GM23248 (cell line): Measurements from ENCODE around the gene BSPH1. TPM values are rescaled to one million over a fixed set of nuclear protein-coding genes. Genes with fewer than 3 reads are reported as not detected.
A peak's percentile ranks its signal among the peaks of the same experiment; 100 is the strongest.

Source experiments
- DNase-seq: peaks from one replicate; pipeline ENCODE4 v3.0.0-alpha.2; 2015
- H2AFZ ChIP-seq: fragments of 200-600 bp; sonication (generic); 2 replicates; pipeline ENCODE4 v1.6.1; 2016; ENCODE audit warnings: antibody characterized with exemption
- H3F3A ChIP-seq: fragments of 200-600 bp; sonication (generic); 2 replicates; pipeline ENCODE4 v1.6.1; 2016; ENCODE audit warnings: mild to moderate bottlenecking, antibody characterized with exemption, mixed run types; ENCODE audit not compliant: insufficient read depth
- H3K27ac ChIP-seq: fragments of 200-600 bp; sonication (generic); 2 replicates; pipeline ENCODE4 v1.5.1; 2016; ENCODE audit warnings: mild to moderate bottlenecking
- H3K27me3 ChIP-seq: fragments of 200-600 bp; sonication (generic); replicated peaks from 2 replicates; pipeline ENCODE4 v1.6.1; 2016; ENCODE audit warnings: mild to moderate bottlenecking; ENCODE audit not compliant: insufficient read depth
- H3K36me3 ChIP-seq: fragments of 200-600 bp; sonication (generic); 2 replicates; pipeline ENCODE4 v1.6.1; 2016; ENCODE audit warnings: low read depth, mild to moderate bottlenecking
- H3K4me1 ChIP-seq: fragments of 200-600 bp; sonication (generic); 2 replicates; pipeline ENCODE4 v1.6.1; 2016; ENCODE audit warnings: mild to moderate bottlenecking; ENCODE audit not compliant: insufficient read depth
- H3K4me2 ChIP-seq: fragments of 200-600 bp; sonication (generic); one replicate; pipeline ENCODE4 v1.6.1; 2016; ENCODE audit warnings: mild to moderate bottlenecking; ENCODE audit not compliant: unreplicated experiment
- H3K4me3 ChIP-seq: fragments of 200-600 bp; sonication (generic); 2 replicates; pipeline ENCODE4 v1.5.1; 2016; ENCODE audit warnings: mild to moderate bottlenecking
- H3K79me2 ChIP-seq: fragments of 200-600 bp; sonication (generic); 2 replicates; pipeline ENCODE4 v1.6.1; 2016; ENCODE audit warnings: mild to moderate bottlenecking; ENCODE audit not compliant: insufficient read depth
- H3K9ac ChIP-seq: fragments of 200-600 bp; sonication (generic); 2 replicates; pipeline ENCODE4 v1.6.1; 2016; ENCODE audit warnings: mild to moderate bottlenecking
- H3K9me2 ChIP-seq: fragments of 200-600 bp; sonication (generic); 2 replicates; pipeline ENCODE4 v1.6.1; 2016; ENCODE audit warnings: mixed run types, mild to moderate bottlenecking, moderate library complexity; ENCODE audit not compliant: insufficient read depth
- H3K9me3 ChIP-seq: fragments of 200-600 bp; sonication (generic); one replicate; pipeline ENCODE4 v1.6.1; 2017; ENCODE audit warnings: low read depth
- H4K20me1 ChIP-seq: fragments of 200-600 bp; sonication (generic); 2 replicates; pipeline ENCODE4 v1.6.0; 2016; ENCODE audit not compliant: insufficient read depth
- EZH2 ChIP-seq: fragments of 200-600 bp; sonication (generic); IDR thresholded peaks from 2 replicates; pipeline ENCODE4 v1.6.1; 2018; ENCODE audit warnings: antibody characterized with exemption, mild to moderate bottlenecking; ENCODE audit not compliant: insufficient read depth, poor library complexity, severe bottlenecking
- EZH2phosphoT487 ChIP-seq: fragments of 200-600 bp; sonication (generic); IDR thresholded peaks from 2 replicates; pipeline ENCODE4 v1.6.1; 2018; ENCODE audit warnings: antibody characterized with exemption, moderate library complexity, mild to moderate bottlenecking, low read depth; ENCODE audit not compliant: insufficient read depth
- WGBS, 2 experiments: methylation state at CpG; one replicate each; pipeline ENCODE4 v1.1.6; 2015 to 2017; ENCODE audit warnings: low lambda C conversion rate in 2 of 2, low coverage in 1 of 2; ENCODE audit errors: missing lambda C conversion rate in 2 of 2; 5-methylcytosine and 5-hydroxymethylcytosine counted together
- in situ Hi-C: fragments of 300-500 bp; cut with MboI; formaldehyde crosslinking; loops from 2 replicates; pipeline ENCODE4 v1.15.0; 2020
- polyA plus RNA-seq: library from polyadenylated mRNA; unstranded; fragments of >200 nt; fragmentation: Nextera tagmentation; extraction: Ambion mirVana; gene quantifications from 2 replicates; pipeline ENCODE4 v1.2.1, GENCODE V29; 2016
- total RNA-seq: library from RNA; depleted of rRNA; stranded (reverse); fragments of >200 nt; shearing (Covaris generic); gene quantifications from 2 replicates; pipeline ENCODE4 v1.2.3, GENCODE V29; 2014

The BSPH1 gene
- total and polyA plus RNA-seq, 2 experiments from 2014 or later = not detected

GRCh38 chr19:48010932-48011758 lies 19.2 kb upstream of the BSPH1 start:
- no peak overlapping the region for H3K4me2 ChIP-seq
- H3K9ac ChIP-seq = no peak overlapping the region
- no peak overlapping the region for H3K27ac ChIP-seq
- no peak overlapping the region for H3K4me3 ChIP-seq
- H3K9me3 ChIP-seq = no peaks in the 10 kb centered on the region
- no peaks in the 10 kb centered on the region for H3K36me3 ChIP-seq
- no peaks in the 10 kb centered on the region for H3K79me2 ChIP-seq
- no peaks in the 10 kb centered on the region for H4K20me1 ChIP-seq
- H3K4me1 ChIP-seq = no peaks in the 10 kb centered on the region
- no peak for TF ChIP-seq EZH2phosphoT487
- TF ChIP-seq EZH2 = no peak
- H2AFZ ChIP-seq = no peak overlapping the region
- H3K9me2 ChIP-seq = no peaks in the 10 kb centered on the region; the same call in 1 of the 2 replicates
- no peaks in the 10 kb centered on the region for H3F3A ChIP-seq
- H3K27me3 ChIP-seq = 0 out of 2 replicates have a peak, but pooled peaks cover 3% of the 10 kb centered on the region
- in situ Hi-C loops = no loop called here
- 71 to 76% methylated on average over 11 of the region's 11 CpGs for WGBS, 2 experiments
- DNase-seq = no peak

GRCh38 chr19:48006762-48007161 lies 14.8 kb upstream of the BSPH1 start:
- no peaks in the 10 kb centered on the region for H3K36me3 ChIP-seq
- peak; percentile 4 for DNase-seq
- H3K4me1 ChIP-seq = no peaks in the 10 kb centered on the region
- H4K20me1 ChIP-seq = no peaks in the 10 kb centered on the region
- H3K9ac ChIP-seq = no peak overlapping the region
- 52 to 60% methylated on average over 6 of the region's 6 CpGs for WGBS, 2 experiments
- H3K4me2 ChIP-seq = no peak overlapping the region
- H3K27ac ChIP-seq = no peak overlapping the region
- H3K9me2 ChIP-seq = no peaks in the 10 kb centered on the region; the same call in 1 of the 2 replicates
- H3K27me3 ChIP-seq = 0 out of 2 replicates have a peak, but pooled peaks cover 3% of the 10 kb centered on the region
- H3K4me3 ChIP-seq = no peak overlapping the region
- no peaks in the 10 kb centered on the region for H3K9me3 ChIP-seq
- H3K79me2 ChIP-seq = no peaks in the 10 kb centered on the region
- H3F3A ChIP-seq = no peaks in the 10 kb centered on the region
- in situ Hi-C loops = no loop called here
- TF ChIP-seq EZH2phosphoT487 = no peak
- no peak for TF ChIP-seq EZH2
- no peak overlapping the region for H2AFZ ChIP-seq

- Histone ChIP-seq H3K27ac (no peak overlapping the region), H3K9me3 (no peaks in the 10 kb centered on the region), H4K20me1 (no peaks in the 10 kb centered on the region), H3K36me3 (no peaks in the 10 kb centered on the region), H3K9ac (no peak overlapping the region), H3F3A (no peaks in the 10 kb centered on the region), H3K4me2 (no peak overlapping the region), H3K4me1 (no peaks in the 10 kb centered on the region), H3K79me2 (no peaks in the 10 kb centered on the region), H3K27me3 (peaks cover 3% of the 10 kb centered on the region; the same call in 1 of the 2 replicates), H3K4me3 (no peak overlapping the region), H2AFZ (no peak overlapping the region), H3K9me2 (no peaks in the 10 kb centered on the region)
- TF ChIP-seq EZH2 = no peak
- TF ChIP-seq EZH2phosphoT487 = no peak
- in situ Hi-C loops = no loop called here
- no peak for DNase-seq
- WGBS, 2 experiments = 39 to 44% methylated on average over 6 of the region's 6 CpGs
Observed at GRCh38 chr19:48004236-48004635, 12.3 kb upstream of the BSPH1 start.

- Histone ChIP-seq H3K9ac (no peak overlapping the region), H3F3A (no peaks in the 10 kb centered on the region), H2AFZ (no peak overlapping the region), H3K9me2 (no peaks in the 10 kb centered on the region), H3K79me2 (no peaks in the 10 kb centered on the region), H4K20me1 (no peaks in the 10 kb centered on the region), H3K4me2 (no peak overlapping the region), H3K4me3 (no peak overlapping the region), H3K4me1 (no peaks in the 10 kb centered on the region), H3K36me3 (no peaks in the 10 kb centered on the region), H3K27me3 (peaks cover 10% of the 10 kb centered on the region; the same call in 1 of the 2 replicates), H3K27ac (no peak overlapping the region), H3K9me3 (no peaks in the 10 kb centered on the region)
- DNase-seq = no peak
- WGBS, 2 experiments = 41 to 46% methylated on average over 4 to 6 of the region's 6 CpGs
- TF ChIP-seq EZH2phosphoT487 (no peak), EZH2 (no peak)
- in situ Hi-C loops = no loop called here
Observed at GRCh38 chr19:48000846-48001245, 8.9 kb upstream of the BSPH1 start.
